GM18867 (cell line): ENCODE data around the gene HOXD10.

Experiments used
- ATAC-seq: cut with Tn5 transposase; IDR thresholded peaks from one replicate; pipeline ENCODE4 v1.9.1; 2021; ENCODE audit warnings: mild to moderate bottlenecking, moderate library complexity; ENCODE audit not compliant: unreplicated experiment

HOXD10 gene

DNA sequence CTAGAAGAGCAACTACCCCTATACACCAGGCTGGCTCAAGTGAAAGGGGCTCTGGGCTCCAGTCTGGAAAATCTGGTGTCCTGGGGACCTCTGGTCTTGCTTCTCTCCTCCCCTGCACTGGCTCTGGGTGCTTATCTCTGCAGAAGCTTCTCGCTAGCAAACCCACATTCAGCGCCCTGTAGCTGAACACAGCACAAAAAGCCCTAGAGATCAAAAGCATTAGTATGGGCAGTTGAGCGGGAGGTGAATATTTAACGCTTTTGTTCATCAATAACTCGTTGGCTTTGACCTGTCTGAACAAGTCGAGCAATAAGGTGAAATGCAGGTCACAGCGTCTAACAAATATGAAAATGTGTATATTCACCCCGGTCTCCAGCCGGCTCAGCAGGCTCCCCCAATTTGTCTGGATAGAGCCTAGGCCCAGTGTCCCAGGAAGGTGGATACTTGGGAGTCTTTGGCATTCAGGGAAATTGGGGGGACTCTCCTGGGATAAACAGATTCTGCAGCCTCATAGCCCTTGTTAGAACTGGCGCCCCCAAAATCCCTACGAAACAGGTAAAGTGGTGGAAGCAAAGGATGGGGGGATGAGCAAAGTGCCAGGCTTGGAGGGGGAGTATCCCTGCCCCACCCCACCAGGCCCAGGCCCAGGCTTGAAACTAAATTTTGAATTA is 32.3 kb downstream of the HOXD10 start:
- no peak for ATAC-seq

DNA sequence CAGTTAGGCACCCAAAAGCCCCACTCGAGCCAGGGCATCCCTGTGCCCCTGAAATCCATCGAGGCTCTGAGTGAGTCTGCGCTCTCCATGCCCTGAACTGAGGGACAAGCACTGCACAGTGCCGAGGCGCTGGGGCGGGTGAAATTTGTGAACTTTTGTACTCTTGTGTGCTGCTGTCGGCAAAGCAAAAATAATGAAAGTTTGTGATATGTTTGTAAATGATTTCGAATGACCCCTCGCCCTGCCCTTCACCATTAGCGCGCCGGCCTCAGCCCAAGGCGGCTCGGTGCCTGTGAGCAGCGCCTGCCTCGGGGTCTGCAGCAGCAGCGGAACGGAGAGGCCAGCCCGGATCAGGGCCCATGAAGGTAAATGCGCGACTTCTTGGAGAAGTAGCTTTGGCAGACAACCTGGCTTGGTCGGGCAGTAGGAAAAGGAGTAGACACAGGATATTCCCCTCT is 32.9 kb downstream of the HOXD10 start:
- ATAC-seq: no peak

DNA sequence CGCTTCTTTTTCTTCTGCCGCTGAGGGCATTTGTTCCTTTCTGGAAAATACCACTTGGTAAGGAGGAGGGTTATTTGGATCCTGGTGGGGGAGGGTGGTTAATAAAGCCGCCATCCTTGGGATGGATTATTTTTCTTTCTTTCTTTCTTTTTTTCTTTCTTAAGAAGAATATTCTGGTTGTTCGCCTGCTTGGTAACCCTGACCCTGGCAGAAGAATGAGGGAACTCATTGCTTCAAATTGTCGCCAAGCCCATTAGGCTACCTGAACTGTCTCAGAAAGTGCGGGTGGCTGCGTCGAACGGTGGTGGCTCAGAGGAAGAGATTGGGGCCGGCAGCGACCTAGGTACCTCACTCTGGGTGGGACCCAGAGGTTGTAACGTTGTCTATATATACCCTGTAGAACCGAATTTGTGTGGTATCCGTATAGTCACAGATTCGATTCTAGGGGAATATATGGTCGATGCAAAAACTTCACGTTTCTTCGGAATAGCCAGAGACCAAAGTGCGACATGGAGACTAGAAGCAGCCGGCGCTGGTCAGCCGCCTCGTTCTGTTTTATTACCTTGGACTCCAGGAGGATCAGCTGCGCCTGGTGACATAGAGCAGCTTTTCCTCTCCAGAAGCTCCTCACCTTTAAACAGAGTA is 33.5 kb downstream of the HOXD10 start:
- ATAC-seq: no peak

DNA sequence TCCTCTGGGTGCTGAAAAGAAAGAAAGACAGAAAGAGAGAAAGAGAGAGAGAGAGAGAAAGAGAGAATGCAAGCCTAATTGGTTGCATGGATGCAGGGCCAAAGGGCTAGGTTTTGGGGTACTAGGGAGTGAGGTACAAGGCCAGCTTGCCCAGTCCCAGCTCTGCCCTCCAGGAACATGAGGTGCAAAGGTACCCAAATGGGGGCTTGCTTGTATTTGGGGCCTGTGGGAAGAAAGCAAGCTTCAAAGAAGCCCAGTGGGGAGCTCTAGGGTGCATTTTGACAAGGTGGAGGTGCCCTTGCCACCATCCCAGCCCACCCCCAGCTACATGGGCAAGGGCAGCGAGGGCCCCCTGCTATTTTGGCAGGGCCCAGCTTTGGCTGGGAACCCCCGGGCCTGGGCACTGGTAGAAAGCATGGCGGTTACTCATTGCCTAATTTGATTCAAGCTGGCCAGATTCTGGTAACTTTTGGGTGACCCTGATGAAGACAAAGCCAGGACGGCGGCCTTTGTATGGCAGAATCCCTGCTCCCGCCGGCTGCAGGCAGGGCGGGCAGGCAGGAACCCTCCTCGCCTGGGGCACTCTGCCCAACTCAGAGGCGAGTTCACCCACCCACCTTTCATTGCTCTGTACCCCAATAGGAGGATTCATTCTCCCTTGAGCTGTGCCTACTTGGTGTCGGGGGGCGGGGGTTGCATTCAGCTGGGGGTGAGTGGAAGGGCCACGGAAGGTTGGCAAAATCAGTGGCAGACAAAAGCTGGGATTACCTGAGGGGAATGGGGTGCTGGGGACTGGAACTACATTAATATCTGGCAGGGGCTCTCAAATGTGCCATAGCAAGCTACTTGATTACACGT is 34.2 kb downstream of the HOXD10 start:
- no peak for ATAC-seq

DNA sequence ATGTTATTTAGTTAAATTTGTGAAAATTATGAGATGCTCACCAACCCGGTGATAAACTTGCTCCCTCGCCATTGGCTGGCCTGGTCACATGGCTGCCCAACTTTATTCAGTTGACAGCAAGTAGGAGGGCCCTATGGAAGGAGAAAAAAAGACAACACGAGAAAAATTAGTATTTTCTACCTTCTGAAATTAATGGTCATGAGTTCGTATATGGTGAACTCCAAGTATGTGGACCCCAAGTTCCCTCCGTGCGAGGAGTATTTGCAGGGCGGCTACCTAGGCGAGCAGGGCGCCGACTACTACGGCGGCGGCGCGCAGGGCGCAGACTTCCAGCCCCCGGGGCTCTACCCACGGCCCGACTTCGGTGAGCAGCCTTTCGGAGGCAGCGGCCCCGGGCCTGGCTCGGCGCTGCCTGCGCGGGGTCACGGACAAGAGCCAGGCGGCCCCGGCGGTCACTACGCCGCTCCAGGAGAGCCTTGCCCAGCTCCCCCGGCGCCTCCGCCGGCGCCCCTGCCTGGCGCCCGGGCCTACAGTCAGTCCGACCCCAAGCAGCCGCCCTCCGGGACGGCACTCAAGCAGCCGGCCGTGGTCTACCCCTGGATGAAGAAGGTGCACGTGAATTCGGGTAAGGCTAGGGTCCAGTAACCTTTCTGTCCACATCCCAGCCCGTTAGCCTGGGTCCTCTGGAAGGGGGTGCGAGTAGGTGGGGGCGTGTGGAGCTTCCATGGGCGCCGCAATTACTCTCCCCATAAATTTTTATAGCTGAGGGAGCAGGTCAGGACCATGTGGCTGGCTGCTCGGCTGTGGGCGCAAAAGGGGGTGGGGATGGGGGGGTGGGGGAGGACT is 35.1 kb downstream of the HOXD10 start, which contains the start of gene HOXD4:
Gene HOXD4, plus strand, starts transcription at position 109 of the 846 bp plus-strand sequence. Its CDS starts 84 bp downstream, at position 193.
- no peak for ATAC-seq

DNA sequence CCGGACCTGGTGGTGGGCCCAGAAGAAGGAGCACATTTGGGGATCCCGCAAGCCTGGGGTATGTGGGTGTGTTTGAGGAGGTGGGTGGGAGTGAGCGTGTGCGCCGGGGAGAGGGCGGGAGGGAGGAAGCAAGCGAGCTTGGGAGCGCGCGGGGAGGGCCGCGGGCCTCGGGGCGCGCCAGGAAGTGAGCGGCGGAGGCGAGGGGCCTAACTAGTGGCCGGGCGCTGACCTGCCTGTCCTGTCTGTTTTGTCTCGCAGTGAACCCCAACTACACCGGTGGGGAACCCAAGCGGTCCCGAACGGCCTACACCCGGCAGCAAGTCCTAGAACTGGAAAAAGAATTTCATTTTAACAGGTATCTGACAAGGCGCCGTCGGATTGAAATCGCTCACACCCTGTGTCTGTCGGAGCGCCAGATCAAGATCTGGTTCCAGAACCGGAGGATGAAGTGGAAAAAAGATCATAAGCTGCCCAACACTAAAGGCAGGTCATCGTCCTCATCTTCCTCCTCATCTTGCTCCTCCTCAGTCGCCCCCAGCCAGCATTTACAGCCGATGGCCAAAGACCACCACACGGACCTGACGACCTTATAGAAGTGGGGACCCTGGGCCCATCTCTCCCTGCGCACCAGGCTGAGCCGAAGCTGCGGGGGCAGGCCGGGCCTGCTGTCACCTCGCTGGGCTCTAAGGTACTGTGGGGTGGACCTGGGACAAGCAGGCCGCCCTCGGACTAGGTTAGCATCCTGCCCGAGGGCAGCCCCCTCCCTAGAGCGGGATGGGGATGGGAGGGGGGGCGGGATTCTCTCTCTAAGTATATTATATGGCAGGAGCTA is 36.0 kb downstream of the HOXD10 start:
- no peak for ATAC-seq

DNA sequence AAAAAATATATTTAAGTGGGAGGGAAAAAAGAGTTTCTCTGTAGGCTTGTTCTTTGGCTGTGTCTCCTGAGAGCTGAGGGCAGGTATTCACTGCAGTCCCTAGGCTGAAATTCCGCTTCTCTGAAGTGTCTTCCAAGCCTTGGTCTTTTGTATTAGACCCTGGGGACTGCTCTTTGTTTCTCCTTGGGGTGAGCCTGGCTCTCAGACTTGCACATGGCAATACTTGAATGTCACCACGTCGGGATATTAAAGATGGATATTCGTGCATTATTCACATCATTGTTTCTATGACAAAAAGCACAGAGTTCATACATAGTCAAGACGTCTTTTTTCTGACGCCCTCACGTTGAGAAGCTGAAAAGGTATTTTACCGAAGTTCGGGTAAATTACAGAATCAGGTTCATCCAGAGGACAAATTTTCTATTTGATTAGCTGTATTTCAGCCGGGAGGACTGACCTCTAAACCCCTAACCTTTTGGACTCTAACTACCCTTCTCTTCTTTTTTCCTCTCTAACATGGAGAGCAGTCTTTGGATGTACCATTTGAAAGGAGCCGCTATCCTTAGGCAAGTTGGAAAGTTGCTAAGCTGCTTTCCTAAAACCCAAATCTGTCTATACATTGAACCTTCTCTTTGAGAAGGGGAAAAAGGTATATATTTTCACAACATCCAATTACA is 38.1 kb downstream of the HOXD10 start:
- no peak for ATAC-seq

DNA sequence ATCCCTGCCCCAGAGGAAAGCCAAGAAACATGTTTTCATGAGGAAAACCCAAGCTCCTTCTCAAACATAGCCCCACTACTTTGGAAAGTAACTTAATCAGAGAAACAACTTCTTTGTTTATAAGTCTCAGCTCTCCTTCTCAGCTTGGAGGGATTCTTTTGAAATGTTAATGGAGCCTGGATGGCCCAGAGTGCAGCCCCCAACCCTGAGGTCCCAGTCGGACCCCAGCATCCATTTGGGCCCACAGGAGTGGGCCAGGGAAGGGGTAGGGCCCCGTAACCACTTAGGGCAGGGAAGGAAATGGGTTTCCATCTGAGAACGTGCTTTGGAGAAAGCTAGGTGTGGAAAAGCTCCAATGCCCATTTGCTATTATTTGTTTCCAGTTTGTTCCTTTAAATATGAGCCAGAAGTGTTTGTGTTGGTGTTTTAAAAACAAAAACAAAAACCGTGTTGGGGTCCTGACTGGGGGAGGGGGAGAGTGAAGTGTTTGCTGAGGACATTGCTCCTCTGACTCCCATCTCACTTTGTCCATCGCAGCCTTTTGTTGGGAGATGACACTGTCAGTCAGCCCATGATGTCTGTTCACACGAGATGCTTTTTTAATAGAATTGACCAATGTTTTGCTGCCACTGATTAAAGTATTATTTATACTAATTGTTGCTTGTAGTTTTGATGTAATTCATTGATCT is 38.9 kb downstream of the HOXD10 start:
- ATAC-seq: no peak

DNA sequence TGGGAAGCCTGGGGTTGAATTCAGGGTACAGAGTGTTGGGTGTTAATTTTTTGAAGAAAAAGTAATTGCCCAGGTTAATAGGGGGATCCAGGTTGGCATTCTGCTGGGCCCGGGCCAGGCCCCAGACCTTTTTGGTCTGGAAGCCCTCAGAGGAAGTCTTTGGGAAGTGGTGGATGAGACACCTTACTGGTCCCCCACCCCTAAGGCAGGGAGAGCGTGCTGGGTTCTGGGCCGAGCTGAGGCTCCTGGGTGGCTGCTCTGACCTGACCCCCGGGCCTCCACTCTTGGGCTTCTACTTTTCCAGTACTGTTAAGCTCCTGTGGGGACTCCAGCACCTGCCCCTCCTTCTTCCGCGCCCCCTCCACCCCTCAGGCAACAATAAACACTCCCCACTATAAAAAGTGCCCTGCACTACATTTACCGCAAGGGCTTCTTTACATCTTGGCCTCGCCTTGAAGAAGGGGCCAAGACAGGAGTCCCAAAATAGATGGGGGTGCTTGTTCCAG is 39.8 kb downstream of the HOXD10 start:
- no peak for ATAC-seq

DNA sequence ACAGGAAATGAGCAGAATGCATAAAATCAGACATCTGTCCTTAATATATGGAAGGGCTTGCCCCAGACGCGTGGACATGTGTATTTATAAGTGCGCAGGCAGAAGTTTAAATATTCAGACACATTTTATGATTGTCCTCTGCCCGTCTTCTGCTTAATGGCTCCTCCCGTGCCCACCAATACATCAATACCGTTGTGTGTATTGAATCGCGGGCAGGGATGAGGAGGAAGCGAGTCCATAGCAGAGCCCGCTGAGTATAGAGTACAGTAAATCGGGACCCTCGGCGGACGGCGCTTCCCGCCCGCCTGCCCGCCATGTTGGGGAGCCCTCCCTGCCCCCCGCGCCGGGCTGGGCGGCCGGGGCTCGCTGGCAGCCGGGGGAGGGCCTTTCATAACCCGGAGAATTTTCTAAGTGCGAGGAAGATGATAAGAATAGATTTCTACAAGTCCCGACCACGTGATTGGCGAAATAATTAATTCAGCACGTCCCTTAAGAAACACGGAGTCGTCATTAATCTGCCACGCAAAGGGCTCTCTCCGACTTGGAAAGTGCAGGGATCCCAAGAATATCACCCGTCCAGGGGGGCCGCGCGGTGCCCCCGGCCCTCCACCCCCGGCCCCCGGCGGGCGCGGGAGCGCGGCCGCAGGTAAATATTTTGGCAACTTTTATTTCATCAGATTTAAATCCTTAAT is 40.4 kb downstream of the HOXD10 start, which contains the start of gene HOXD3:
Gene HOXD3, plus strand, starts transcription at position 501 of the 692 bp plus-strand sequence. CDS start 11,808 bp downstream, outside the sequence.
- no peak for ATAC-seq

DNA sequence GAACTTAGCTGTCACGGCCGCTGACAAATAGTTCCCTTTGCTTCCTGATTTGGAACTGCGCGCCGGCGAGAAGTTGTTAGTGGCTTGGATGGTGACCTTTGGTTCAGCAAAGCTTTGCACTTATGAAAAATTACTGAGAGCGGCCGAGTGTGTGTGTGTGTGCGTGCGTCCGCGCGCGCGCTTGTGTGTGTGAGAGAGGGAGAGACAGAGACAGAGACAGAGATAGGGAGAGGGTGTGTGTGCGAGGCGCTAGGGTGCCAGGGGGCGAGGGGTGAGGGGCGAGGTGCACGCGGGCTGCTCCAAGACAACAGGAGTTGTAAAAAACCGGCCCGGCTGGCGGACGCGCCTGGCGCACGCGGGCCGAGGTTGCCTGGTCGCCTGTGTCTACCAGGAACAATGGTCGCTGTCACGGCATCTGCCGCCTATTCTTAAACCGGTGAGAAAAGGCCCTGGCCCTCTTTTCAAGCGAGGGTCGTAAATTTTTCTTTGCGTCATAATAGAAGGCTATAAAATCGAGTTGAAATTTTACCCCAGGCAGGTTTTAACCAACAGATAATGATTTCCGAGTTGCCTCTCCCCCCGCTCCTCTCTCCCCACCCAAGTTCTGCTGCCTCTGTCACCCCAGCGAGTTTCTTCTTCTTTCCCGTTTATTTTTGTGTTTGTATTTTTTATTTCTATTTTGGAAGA is 41.1 kb downstream of the HOXD10 start:
- ATAC-seq: no peak

DNA sequence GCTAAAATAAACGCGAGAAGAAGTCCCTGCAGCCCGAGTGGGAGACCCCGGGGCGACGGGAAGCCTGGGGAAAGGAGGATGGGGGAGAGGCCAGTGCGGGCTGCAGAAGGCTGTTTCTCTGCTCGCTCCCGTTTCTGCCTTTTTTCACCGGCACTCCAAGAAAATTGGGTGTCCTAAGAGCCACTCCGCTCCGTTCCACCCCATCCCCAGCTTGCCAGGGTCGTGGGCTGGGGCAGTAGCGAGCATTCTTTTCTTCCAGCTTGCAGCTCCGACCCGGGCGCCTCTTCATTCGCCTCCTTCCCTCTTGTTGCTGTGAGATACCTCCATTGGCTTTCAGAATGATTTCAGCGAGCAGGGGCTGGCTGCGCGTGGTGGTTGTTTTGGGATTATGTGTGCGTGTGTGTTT is 41.6 kb downstream of the HOXD10 start:
- no peak for ATAC-seq

DNA sequence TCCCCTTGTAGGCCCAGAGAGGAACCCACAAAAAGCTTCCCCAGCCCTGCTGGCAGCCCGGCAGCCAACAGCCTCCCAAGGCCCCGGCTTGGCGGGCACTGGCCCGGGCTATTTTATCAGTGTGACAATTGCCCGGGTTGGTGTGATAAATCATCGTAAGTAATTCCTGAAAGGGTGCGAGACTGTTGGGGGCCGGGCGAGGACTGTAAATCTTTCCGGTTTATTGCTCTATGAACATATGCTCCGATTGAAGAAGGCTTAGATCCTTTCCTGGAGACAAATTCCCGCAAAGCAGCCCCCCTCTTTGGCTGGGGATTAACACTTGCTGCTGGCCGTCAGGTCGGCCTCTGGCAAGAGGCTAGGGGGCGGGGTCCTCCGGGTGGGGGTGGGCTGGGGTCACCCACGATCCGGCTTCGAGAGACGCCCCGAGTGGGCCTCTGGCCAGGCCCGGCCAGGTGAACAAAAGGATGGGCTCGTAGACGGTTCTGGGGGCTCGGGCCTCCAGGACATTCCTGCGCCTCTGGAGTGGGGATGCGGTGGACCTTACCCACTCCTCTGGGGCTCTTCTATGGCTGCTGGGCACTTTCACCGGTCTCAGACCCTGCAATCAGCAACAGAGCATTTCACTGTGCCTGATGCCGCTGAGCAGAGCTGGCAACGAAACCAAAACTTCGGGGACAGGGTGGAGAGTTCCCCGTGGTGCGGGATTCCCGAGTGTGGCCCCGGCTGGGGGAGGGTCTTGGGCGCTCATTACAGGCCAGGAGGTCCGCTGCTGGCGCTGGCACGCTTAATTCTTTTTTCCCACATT is 42.5 kb downstream of the HOXD10 start:
- ATAC-seq: no peak

DNA sequence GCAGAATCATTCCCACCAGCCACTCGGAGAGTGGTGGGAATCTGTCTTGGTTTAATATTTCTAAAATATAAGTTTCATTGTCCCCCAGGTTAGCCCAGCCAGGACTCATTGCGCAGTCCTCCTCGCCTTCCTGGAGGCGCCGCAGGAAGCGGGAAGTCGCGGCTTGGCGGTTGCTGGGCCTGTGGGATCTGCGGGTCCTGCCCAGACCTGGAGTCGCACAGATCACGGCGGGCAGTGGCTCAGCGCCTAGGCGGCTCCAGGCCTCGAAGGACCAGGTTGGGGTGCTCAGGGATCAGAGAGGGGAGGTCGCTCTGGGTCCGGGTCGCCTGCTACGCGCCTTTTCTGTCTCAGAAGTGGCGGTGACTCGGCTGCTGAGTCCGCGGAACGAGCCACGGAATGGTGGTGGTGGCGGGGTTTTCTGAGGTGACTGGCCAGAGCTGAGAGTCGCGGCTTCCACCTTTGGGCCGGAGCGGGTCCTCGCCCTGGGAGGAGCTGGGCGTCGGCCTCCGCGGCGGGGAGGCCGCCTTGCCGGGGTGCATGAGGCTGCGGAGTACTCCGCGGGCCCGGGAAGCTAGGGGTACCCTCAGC is 43.2 kb downstream of the HOXD10 start:
- no peak for ATAC-seq

DNA sequence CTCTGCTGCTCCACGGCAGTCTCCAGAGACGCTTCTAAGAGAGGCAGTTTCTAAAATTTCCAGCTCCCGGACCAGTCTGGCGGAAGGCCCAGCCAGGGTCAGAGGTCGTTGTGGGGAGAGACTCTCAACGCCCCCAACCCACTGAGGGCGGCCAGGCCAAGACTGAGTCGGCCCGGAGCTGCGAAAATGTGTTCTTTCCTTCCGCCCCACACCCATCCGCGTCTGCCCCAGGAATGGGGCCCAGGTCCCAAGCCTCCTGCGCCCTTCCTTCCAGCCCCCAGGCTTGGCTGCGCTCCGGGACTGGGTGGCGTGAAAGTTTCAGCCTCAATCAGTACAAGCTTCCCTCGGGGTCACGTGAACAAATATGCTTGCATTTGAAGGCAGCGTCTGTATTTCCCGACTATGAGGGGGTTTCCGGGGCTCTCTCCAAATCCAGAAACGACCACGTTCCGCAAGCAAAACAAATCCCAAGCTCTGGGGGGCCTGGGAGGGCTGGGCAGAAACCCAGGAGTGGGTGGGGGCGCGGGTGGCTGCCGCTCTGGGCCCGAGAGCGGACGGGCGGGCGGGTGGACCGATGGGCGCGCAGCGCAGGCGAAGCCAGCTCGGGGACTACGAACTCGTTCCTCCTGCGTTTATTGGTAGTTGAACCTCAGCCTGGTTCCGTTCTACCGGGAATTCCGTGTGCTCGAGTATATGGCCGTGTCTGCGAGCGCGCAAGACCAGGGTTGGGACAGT is 43.8 kb downstream of the HOXD10 start:
- ATAC-seq: no peak
